ENCODE measurements around the gene ARHGAP42.

ARHGAP42 gene

DNA sequence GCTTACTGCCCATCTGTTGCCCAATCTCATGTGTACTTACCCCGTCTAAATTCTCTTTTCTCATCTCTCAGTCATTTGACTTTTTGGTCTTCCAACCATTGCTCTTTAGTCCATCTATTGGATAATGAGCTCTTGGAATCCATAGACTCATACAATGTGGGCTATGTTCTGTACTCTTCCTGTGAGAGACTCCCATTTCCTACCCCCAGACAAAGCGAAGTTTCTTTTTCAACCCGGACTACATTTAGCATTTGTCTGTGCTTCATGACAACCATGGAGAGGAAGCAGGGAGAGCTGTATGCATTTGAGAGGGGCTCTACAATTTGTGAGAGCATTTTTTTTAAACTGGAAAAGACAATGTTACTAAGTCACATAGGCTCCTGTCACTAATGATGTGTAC is 4.0 kb upstream of the ARHGAP42 start:
- DNase-seq = no peak

DNA sequence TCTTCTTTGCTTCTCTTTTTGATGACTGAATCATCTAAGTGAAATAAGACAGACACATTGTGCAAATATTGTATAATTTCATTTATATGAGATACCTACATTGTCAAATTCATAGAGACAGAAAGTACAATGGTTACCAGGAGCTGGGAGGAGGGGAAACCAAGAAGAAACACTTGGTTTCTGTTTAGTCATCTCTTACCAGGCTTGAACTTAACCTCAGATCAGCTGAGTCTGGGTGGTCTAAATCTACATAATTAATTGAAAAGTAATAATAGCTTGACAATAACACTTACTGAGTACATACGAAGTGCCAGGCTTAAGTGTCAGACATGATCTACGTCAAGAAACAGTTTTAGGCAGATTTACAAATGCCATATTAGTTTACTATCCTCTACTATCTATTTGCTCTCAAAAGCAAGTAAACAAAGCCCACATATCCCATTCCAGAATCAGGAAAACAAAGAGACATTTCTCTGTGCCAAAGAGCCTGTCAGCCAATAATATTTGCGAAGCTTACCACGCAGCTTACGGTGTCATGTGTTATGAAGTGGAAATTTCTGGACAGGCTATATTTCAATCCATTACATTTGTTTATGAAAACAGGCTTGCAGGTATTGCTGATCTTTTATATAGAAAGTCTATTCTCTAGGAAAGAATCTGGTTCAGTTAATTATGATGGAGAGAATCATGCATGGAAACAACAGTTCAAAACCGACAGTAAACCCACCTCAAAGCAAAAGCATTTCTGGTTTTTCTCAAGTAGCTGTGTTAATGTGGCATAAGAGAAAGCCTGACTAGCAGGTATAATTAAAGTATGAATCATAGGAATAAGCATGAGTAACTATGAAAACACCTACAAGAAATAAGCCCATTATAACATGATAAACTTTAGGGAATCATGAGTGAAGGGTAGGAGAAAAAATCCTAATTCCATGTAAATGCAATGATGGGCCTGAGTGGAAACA is 2.7 kb upstream of the ARHGAP42 start:
- DNase-seq = no peak

DNA sequence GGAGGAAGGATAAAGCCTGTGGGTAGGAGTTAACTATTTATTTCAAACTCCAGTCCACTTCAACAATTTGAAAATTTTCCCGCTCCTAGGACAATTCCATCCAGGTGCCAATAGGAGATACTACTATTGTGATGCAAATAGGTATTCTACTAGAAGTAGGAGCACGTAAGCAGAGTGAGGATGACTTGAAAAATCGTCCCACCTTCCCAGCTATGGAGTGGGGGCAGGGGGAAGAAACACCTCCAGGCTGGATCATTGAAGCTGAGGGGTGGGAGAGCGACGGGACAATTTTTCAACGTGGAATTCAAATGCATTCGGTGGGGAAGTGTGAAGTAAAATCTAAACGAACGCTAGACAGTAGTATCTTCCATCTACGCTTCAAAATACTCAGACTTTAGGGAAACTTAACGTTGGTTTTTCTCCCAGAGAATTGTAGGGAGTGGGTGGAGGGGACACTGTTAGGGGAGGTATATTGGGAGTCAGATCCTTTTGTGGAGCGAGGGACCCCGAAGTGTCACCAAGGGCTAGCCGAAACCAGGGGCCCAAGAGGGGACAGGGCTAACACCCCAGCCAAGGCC is 523 bp upstream of the ARHGAP42 start:
- DNase-seq = no peak

DNA sequence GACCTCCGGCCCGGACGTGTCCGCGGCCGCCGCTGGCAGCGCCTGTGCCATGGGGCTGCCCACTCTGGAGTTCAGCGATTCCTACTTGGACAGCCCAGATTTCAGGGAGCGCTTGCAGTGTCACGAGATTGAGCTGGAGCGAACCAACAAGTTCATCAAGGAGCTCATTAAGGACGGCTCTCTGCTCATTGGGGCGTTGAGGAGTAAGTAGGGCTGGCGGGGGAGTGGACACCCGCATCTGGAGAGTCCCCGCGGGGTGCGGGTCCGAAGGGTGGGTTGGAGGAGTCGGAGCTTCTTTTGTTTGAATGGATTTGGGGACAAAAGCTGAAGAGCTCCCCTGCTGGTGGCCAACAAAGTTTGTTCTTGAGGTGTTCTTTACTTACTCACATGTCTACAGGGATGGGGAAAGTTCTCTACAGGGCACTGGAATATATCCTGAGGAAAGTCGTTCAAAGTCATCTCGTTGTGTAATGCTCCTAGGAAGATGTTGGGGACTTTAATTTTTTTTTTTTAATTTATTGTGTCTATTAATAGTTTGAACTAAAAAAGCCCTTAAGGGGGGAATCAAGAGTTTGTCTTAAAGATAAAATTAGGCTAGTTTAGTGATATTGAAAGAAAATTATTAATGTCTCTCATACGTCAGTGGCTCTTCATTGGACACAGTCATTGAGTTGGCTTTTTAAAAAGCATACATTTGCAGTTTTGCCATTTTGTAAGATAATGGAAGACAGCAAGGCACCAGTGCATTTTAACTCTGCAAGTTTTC is 725 bp downstream of the ARHGAP42 start:
- no peak for DNase-seq

DNA sequence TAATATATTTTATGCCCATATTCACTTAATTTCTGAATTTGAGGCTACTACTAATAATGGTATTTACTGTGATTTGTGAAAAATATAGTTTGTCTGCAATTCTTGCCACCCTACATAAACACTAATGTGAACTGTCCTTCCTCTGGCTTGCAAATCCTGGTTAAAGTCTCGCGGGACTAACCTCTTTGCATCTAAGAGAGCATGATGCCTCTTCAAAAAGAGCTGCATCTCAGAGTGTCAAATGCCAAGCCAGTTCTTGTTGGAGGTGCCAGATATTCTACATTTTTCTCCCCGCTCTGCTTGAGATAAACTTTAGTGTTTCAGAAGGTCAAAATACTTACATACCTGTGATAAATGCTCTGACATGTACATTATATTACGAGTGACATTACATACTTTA is 2.1 kb downstream of the ARHGAP42 start:
- DNase-seq = no peak

DNA sequence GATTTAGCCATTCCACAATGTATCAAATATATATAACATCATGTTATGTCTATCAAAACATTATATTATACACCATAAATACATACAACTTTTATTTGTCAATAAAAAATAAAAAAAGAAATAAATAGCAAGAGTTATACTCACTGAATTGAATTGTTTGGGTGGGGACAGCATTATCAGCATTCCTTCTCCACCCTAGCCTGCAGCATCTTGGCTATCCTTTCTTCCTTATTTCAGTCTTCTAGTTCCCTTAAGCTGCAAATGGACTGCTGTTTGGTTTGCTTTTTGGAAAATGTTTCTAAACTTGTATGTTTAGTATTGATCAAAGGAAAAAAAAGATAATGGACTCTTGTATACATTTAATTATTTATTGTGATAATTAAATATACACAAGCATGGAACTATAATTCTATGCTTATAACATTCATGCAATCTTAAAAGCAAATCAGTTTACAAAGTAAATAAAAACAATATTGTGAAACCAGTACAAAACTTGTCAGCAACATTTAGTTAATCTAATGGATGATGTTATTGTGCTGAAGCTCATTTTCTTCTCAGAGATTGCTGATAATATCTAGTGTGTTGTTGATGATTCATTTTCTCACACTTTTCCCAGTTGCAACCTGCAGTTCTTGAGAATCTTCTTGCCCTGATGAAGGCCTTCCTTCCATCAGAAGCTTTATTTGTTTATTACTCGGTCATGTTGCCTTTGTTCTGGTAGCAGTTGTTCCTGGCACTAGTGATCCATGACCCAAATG is 5.0 kb downstream of the ARHGAP42 start:
- DNase-seq = no peak

DNA sequence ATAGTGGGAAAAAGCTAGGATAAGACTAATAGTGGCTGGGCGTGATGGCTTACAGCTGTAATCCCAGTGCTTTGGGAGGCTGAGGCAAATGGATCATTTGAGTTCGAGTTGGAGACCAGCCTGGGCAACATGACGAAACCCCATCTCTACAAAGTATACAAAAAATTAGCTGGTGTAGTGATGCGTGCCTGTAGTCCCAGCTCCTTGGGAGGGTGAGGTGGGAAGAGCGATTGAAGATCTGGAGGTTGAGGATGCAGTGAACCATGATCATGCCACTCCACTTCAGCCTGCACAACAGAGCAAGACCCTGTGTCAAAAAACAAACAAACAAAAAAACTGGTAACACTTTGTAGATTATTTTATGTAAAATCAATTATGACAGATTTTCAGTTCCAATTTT is 8.8 kb downstream of the ARHGAP42 start:
- DNase-seq = no peak

DNA sequence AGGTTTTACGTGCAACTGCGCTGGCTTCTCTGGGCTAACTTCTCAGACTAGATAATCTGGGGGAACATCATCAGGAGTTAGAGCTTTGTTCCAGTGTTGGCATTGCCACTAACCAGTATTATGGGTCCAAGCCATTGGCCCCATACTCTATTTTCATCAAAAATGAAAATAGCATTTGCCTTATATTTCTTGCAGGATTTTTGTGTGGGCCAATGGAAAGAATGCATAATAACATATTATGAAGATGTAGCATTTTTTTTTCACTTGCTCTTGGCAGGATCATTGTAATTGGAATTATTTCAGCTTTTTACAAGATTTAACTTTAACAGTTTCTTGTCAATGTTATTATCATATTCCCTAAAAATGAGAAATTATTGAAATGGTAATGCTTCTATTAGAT is 16.1 kb downstream of the ARHGAP42 start:
- no peak for DNase-seq

DNA sequence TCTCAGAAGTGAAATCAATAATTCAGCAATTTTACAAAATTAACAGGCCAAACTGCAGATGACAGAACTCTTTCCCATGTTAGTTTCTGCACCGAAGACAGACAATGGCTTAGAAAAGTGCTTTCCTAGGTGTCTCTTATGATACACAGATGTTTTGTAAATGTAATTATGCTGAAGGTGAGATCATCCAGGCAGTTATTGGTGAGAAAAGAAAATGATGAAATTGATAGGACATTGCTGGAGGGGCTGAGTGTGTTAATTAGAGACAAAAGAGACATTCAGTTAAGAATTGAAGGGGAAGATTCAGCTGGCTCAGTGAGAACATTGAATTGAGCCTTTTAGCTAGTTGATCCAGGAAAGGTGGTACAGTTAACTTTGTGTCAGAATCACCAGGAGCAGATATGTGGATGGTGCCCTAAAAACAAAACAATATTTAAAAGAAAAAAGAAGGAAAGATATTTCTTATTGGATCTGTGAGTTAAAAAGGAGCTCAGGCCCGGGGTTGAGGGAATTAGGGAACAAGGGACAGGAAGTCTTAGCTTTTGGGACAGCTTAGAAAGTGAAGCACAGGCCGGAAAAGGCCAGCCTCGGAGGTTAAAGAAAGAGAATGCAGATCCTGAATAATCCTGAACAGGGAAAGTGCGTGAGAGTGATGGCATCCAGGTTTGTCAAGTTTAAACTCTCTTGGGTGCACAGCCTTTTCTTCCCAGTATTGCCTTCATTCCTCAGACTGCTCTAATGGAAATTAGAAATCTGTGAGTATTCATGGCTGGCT is 16.9 kb downstream of the ARHGAP42 start:
- DNase-seq = no peak

DNA sequence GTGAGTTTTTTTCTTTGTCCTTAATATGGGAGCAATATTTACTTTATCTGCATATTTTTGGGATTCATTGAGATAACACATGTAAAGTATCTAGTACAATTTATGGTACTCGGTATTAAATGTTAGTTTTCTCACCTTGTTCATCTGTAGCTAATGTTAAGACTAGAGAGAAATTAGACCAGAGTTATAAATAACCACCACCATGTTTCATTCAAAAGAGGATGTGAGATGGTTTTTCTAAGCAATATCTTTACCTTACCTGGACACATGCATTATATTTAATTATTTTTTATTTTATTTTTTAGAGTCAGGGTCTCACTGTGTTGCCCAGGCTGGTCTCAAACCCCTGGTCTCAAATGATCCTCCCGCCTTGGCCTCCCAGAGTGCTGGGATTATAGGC is 18.4 kb downstream of the ARHGAP42 start:
- no peak for DNase-seq

DNA sequence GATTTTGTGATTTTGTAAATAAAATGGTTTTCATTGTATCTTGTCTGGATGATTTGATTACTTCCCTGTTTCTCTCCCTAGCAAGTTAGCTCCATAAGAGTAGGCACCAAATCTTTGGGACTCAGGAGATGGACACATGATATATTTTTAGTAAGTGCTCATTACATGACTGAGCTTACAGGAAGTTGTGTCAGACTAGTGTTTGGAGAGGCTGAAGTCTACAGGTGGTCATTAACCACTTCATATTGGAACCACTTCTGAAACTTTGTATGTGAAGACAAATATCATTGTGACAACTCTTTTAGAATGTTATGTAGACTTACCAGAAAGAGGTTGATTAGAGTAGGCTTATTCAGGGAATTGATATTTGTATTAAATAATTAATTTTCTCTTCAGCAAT is 19.1 kb downstream of the ARHGAP42 start:
- DNase-seq = no peak

DNA sequence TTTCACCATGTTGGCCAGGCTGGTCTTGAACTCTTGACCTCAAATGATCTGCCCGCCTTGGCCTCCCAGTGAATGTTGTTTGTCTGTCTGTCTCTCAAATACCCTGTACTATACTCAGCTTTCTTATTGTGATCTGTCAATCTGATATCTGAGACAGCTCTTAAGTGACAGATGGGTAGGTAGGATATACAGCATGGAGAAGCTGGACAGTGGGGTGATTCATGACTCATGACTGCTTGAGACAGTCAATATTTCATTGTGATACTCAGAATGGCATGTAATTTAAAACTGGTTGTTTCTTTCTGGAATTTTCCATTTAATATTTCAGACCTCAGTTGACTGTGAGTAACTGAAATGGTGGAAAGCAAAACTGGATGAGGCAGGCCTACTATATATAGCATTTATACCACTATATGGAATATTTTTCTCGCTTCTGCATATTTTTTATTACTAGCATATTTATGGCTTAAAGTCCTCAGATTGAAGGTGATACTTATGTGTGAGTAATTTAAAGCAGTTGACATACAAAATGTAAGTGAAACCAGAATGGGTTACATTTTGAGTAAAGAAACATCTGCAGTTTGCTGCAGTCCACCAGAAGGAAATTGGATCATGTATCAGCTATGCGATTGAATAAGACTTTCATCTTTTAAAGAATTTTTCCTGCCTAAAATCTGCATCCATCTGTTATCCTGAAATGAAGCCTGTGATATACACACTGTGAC is 22.3 kb downstream of the ARHGAP42 start:
- no peak for DNase-seq

DNA sequence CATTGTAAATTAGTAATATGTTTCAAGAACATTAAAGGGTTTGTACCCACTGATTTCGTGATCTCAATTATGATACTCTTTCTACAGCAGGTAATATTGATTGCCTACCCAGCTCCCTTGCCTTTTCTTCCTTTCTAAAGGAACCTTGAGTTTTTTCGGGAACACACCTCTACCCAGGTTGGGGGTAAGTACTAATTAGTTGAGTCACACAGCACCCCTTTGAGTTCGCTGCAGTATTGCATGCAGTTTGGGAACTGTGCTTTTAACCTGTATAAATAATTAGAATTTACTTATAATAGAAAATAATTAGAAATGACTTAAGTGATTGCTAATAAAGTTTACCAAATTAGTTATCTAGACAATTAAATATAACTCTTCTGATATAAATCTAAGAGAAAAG is 24.9 kb downstream of the ARHGAP42 start:
- no peak for DNase-seq

DNA sequence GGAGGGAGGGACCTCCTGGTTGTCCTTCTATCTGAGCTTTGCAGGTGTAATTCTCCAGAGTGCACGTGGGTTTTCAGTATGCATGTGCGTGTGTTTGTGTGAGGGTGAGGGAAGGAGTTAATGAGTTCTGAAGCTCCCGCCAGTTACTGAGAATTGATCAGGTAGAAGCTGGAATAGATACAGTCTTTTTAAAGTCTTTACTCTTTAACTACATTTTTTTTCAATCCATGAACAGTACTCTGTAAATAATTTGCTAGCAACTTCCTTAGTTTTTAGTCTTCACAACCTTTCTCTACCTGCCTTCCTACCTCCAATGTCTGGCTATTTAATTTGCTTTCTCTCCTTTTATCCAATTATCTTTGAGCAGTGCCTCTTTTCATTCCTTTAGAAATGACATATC is 25.5 kb downstream of the ARHGAP42 start:
- DNase-seq = no peak

DNA sequence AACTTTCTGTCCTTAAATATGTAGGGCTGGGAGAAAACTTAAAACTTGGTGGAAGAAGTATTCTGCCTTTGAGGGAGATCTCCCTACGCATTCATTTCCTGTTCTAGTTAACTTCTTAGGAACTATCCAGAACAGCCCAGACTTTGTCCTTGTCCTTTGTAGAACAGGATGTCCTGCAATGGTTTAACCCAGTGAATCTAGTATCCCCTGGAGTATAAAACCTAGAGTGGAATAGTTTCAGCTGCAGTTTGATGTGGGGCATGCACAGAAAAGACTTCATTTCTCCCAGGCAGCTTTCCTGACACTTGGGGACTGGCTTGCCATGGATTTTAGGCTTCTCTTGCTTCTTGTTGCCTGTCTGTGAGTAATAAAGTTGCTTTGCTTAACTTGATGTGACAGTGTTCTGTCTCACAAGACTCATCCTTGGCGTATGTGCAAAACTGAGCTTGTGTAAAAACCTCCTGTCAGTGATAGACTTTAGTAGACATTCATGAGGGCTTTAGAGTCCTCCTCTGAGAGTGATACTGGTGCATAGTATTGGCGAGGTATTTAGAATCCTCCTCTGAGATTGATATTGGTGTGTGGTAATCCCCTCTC is 28.2 kb downstream of the ARHGAP42 start:
- DNase-seq = no peak

DNA sequence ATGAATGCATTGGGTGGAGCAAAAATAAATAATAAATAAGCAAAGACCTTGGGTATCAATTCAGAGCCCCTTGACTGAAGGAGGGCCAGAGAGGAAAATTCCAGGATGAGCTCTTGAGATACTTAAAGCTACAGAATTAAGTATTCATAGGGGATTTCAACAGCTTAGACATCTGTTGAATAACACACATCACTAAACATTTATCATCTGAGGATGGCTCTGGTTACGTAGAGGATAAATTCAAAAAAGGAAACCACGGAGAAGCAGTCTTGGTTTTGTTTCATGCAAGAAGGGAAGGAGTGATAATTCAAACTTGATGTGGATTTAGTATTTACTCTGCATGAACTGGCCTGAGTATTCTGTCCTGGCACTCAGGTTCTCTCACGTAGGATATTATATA is 29.8 kb downstream of the ARHGAP42 start:
- DNase-seq = no peak

DNA sequence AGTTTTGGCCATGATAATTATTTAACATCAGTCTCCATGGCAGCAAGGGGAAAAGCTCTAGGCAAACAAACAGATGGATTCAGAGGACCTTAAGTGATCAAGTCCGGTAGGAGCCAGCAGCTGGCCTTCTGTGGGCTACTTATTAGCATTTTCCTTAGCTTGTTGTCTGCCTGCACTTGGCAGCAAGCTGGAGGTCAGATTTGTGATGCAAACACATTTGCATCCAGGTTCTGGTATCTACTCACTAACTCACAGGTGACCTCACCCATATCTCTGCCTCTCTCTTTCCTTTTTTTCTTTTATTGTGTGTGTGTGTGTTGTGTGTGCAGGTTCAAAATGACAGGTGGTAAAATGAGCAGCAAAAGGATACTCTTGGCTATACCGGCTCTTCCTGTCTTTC is 32.3 kb downstream of the ARHGAP42 start:
- no peak for DNase-seq

DNA sequence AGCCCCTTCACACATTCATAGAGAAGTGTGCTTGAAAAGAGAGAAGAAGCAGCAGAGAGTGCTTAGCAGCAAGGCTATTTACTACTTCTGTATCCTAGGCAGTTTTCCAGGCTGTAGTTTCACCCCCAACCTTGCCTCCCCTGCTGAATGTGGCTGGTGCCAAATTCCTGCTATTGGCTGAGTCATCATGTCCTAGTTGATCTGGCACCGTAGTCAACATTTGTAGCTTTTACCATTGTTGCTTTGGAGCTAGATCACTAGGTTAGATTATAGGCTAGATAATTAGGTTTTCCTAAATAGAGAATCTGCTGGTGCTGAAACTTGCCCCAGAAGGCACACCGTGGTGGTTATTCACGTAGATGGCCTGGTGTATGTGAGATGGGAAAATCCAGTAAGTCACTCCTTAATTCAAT is 32.7 kb downstream of the ARHGAP42 start:
- no peak for DNase-seq

DNA sequence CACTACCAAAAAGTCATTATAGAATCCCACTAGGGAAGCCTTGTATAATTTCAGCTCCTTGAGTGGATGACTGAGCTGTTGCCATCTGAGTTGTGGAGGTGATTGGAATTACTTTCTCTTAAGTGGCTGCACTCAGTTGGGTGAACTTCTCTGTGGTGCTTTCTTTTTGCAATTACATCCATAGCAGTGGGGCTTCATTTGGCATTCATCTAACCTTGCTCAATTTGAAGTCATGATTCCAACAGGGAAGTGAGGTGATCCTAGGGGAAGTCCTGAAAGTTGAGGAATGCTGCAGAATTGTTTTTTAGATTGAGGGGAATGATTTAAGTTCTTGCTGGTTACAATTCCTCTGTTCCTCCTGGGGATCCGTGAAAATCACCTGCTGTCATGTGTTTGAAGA is 39.6 kb downstream of the ARHGAP42 start:
- no peak for DNase-seq

DNA sequence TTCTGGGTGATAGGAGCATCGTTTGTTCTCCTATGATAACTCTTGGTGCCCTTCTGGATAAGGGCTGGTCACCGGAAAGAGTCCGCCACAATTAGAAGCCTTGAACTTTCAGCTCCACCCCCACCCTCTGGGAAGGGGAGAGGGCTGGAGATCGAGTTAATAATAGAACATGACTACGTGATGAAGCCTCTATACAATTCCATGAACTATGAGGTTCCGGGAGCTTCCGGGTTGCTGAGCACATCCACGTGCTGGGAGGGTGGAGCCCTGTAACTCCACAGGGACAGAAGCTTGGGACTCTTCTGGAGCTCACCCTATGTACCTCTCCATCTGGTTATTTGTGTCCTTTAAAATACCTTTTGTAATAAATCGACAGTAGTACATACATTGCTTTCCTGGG is 40.3 kb downstream of the ARHGAP42 start:
- no peak for DNase-seq

DNA sequence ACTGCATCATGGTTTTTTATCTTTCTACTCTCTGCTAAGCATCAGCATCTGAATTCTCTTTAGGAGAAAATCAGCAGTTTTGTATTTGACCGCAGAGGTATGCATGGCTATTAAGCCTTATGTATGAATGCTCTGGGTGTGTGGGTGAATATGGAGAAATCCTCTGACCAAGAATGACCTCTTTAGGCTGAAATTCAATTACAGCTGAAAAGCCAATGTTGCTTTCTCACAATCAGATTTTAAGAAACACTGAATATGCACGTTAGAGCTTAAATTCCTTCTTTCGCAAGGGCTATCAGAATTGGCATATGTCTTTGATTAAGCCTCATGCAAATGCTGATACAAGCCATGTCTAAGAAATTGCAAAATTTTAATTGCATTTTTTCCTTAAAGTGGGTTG is 43.2 kb downstream of the ARHGAP42 start:
- no peak for DNase-seq

All from activated effector memory CD4-positive, alpha-beta T cell treated with anti-CD3 and anti-CD28 coated beads, Interleukin-2, amount 50 U/mL, for 16 hours (primary cell).